HCT116 (cell line): ENCODE measurements around the gene SPATC1L.
"Not testable (repeated sequence)": the region's sequence is repeated elsewhere in the genome, so short reads cannot be mapped to it uniquely, and the experiment has no call there.

Source experiments
- POLR2A ChIP-seq: IDR thresholded peaks from 2 replicates; pipeline ENCODE4 v1.7.0; 2011; ENCODE audit warnings: borderline replicate concordance; ENCODE audit not compliant: insufficient read depth, insufficient read length; ENCODE audit errors: extremely low read depth
- POLR2AphosphoS5 ChIP-seq: IDR thresholded peaks from 2 replicates; pipeline ENCODE4 v1.6.1; 2011; ENCODE audit warnings: mild to moderate bottlenecking, low read depth, low read length, moderate library complexity
- SP1 ChIP-seq: IDR thresholded peaks from 2 replicates; pipeline ENCODE4 v1.6.1; 2012; ENCODE audit warnings: low read depth
- SRF ChIP-seq: IDR thresholded peaks from 2 replicates; pipeline ENCODE4 v1.6.1; 2012; ENCODE audit warnings: low read depth
- TCF7L2 ChIP-seq: IDR thresholded peaks from 2 replicates; pipeline ENCODE4 v1.7.0; 2011; ENCODE audit warnings: borderline replicate concordance, inconsistent platforms; ENCODE audit not compliant: insufficient read depth, insufficient read length; ENCODE audit errors: extremely low read depth
- YY1 ChIP-seq: IDR thresholded peaks from 2 replicates; pipeline ENCODE4 v1.6.1; 2011; ENCODE audit warnings: low read length, low read depth, moderate library complexity, mild to moderate bottlenecking; ENCODE audit not compliant: insufficient replicate concordance; ENCODE audit errors: extremely low read depth
- TF ChIP-seq, protein P1 (sequence below), 3 experiments: fragments of 200-600 bp in 1 of 3; sonication (generic) in 1 of 3; IDR thresholded peaks in 2 of 3; conservative IDR thresholded peaks in 1 of 3; 2 replicates each; pipeline ENCODE4 v1.5.1; 2012 to 2017; ENCODE audit warnings: low read depth in 2 of 3, low read length in 2 of 3, antibody characterized with exemption in 1 of 3, borderline replicate concordance in 1 of 3, control low read depth in 1 of 3, mild to moderate bottlenecking in 1 of 3, mixed read lengths in 1 of 3, mixed run types in 1 of 3, moderate library complexity in 1 of 3; ENCODE audit not compliant: insufficient read depth in 1 of 3

GRCh38 chr21:46183337-46183909 lies 836 bp downstream of the SPATC1L start:
- TF ChIP-seq, protein P1, sequence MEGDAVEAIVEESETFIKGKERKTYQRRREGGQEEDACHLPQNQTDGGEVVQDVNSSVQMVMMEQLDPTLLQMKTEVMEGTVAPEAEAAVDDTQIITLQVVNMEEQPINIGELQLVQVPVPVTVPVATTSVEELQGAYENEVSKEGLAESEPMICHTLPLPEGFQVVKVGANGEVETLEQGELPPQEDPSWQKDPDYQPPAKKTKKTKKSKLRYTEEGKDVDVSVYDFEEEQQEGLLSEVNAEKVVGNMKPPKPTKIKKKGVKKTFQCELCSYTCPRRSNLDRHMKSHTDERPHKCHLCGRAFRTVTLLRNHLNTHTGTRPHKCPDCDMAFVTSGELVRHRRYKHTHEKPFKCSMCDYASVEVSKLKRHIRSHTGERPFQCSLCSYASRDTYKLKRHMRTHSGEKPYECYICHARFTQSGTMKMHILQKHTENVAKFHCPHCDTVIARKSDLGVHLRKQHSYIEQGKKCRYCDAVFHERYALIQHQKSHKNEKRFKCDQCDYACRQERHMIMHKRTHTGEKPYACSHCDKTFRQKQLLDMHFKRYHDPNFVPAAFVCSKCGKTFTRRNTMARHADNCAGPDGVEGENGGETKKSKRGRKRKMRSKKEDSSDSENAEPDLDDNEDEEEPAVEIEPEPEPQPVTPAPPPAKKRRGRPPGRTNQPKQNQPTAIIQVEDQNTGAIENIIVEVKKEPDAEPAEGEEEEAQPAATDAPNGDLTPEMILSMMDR (IDR thresholded peaks at IDR 0.05 in 2 of 3, conservative IDR thresholded peaks at IDR 0.05 in 1 of 3; ENCODE audit: borderline replicate concordance in 1 of 3, insufficient read depth in 1 of 3, low read depth in 2 of 3, low read length in 2 of 3) = not testable (repeated sequence)
- not testable (repeated sequence) for TF ChIP-seq SP1, POLR2AphosphoS5, TCF7L2, POLR2A, SRF, YY1
